GM19023 (cell line): ENCODE measurements around the gene LRRK1.

Experiments used
- ATAC-seq: cut with Tn5 transposase; IDR thresholded peaks from one replicate; pipeline ENCODE4 v1.9.1; 2021; ENCODE audit warnings: mild to moderate bottlenecking, moderate library complexity; ENCODE audit not compliant: unreplicated experiment

Gene LRRK1, protein sequence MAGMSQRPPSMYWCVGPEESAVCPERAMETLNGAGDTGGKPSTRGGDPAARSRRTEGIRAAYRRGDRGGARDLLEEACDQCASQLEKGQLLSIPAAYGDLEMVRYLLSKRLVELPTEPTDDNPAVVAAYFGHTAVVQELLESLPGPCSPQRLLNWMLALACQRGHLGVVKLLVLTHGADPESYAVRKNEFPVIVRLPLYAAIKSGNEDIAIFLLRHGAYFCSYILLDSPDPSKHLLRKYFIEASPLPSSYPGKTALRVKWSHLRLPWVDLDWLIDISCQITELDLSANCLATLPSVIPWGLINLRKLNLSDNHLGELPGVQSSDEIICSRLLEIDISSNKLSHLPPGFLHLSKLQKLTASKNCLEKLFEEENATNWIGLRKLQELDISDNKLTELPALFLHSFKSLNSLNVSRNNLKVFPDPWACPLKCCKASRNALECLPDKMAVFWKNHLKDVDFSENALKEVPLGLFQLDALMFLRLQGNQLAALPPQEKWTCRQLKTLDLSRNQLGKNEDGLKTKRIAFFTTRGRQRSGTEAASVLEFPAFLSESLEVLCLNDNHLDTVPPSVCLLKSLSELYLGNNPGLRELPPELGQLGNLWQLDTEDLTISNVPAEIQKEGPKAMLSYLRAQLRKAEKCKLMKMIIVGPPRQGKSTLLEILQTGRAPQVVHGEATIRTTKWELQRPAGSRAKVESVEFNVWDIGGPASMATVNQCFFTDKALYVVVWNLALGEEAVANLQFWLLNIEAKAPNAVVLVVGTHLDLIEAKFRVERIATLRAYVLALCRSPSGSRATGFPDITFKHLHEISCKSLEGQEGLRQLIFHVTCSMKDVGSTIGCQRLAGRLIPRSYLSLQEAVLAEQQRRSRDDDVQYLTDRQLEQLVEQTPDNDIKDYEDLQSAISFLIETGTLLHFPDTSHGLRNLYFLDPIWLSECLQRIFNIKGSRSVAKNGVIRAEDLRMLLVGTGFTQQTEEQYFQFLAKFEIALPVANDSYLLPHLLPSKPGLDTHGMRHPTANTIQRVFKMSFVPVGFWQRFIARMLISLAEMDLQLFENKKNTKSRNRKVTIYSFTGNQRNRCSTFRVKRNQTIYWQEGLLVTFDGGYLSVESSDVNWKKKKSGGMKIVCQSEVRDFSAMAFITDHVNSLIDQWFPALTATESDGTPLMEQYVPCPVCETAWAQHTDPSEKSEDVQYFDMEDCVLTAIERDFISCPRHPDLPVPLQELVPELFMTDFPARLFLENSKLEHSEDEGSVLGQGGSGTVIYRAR (N-terminal part only)

GRCh38 chr15:100918690-100919480 is at the start of gene LRRK1:
Gene LRRK1 (plus strand): TSS chr15:100919357. CDS start chr15:100924633, 5,276 bp downstream.
- peak; percentile 33 for ATAC-seq

DNA sequence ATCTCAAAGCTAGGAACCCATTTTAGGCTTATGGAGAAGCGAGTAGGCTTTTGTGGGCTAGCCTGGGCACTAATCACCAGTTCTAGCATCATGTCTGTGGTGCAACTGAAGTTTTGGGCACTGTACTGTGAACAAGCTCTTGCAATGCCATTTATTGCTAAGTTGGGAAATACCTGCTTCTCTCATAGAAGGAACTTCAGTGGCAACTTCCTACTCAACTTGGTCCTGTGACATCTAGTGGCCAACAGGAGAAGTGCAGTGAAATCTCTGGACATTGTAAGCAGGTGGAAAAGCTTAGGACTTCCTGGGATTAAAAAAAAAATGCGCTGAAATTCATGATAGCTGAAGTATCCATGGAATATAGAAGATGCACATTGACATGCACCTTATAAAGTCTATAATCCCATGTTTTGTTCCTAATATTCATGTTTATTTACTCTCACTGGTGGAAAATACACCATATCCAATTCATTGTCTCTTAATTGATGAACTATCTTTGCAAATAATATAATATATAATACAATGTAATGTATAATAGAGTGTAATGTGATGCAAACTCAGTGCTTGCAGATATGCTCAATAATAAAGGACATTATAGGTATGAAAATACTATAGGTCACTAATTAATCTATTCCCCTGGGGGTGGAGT is 46.0 kb upstream of the LRRK1 start:
- peak; percentile 60 for ATAC-seq

- no peak for ATAC-seq
These were observed 43.7 kb upstream of the LRRK1 start for GRCh38 chr15:100875495-100875894.

DNA sequence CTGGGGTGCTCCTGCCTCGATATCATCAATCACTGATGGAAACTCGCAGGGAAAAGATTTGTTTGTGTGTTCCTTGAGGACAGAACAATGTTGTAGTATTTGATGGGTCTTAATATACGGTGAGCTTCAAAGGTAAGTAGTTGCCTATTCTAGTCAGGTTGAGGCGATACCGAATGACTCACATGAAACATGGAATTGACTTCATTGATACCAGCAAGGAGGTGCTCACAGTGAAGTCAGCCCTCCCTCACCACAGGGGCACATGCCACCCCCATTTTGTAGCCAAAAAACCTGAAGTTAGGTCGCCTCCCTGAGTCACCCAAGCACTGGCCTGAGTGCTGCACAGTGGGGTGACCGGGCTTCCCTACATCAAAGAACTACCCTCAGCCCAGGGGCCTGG is 43.2 kb upstream of the LRRK1 start:
- ATAC-seq, result no peak

GRCh38 chr15:100877551-100877950 is 41.6 kb upstream of the LRRK1 start:
- ATAC-seq, result no peak

GRCh38 chr15:100878130-100878529 is 41.0 kb upstream of the LRRK1 start:
- ATAC-seq, result no peak

DNA sequence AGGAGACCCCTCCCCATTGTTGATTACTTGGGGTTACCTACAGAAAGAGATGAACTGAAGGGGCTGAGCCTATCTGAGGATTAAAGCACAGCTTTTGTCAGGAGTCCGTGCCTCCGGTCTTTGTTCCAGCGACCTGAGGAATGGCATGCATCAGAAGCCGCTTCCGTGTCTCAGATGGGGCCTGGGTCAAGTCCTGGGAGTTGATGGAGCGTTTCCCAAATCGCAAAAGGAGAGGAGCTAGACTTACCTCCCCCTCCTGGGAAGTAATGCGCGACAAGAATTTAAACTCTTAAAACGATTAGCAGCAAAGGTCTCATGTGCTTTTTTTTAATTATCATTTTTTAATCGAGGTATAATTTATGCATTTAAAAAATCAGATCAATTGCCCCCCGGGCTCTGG is 40.5 kb upstream of the LRRK1 start:
- ATAC-seq, result no peak

DNA sequence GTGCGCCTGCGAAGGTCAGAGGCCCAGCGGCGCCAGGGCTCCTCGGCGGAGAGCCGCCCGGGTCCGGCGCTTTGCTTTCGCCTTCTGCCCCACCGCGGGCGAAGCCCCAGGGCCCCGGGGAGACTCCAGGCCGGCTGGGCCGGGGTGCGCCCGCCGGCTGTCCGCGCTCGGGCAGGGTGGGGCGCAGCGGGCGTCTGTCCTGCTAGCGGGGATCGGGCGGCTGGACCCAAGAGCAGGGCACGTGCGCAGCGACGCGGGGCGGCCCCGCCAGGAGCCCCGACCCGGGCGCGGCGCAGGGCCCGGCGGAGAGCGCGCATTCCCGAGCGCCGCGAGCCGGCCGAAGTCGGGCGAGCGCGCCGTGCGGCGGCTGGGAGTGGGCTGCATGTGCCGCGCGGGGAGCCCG is 40.1 kb upstream of the LRRK1 start:
- ATAC-seq, result no peak

DNA sequence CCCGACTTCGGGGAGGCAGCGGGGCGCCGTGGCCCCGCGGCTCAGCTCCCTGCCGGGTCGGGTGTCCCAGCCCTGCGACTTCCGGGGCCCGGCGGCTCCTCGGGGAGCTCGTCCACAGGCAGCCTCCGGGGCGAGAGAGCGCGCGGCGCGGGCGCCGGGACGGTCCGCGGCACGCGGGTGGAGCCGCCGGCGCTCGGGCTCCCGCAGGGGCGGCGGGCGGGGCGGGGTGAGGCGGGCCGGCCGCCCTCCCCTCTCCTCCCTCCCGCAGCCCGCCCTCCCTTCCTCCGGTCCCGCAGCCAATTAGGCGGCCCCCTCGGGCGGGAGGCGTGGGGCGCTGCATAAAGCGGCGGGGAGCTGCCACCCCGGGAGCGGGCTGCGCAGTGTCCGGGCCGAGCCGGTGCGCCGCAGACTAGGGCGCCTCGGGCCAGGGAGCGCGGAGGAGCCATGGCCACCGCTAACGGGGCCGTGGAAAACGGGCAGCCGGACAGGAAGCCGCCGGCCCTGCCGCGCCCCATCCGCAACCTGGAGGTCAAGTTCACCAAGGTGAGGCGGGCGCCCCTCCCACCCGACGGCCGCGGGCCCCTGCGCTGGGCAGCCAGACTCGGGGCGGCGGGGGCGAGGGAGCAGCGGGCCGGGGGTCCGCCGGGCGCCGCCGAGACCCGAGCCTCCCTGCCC is 39.6 kb upstream of the LRRK1 start, which contains the start of gene ALDH1A3:
ALDH1A3 (plus strand) TSS at position 368 of the 675 bp plus-strand sequence; CDS start at position 445, 77 bp downstream.
- ATAC-seq, result no peak

GRCh38 chr15:100880139-100880896 is 38.8 kb upstream of the LRRK1 start:
- no peak for ATAC-seq

DNA sequence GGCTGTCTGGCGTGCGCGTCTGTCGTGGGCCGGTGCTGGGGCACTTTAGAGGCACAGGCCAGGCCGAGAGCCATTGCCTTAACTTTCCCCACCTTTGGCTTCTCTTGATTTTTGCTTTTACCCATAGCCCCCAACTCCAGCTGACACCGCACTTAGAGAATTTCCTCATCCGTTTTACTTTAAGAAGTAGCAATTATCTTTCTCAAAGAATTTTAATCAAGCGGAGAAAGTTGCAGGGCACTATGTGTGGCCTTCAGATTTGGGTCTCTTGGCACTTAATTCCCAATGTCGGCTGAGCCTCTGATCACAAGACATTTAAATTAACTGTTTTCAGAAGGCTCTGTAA is 38.3 kb upstream of the LRRK1 start:
- no peak for ATAC-seq

DNA sequence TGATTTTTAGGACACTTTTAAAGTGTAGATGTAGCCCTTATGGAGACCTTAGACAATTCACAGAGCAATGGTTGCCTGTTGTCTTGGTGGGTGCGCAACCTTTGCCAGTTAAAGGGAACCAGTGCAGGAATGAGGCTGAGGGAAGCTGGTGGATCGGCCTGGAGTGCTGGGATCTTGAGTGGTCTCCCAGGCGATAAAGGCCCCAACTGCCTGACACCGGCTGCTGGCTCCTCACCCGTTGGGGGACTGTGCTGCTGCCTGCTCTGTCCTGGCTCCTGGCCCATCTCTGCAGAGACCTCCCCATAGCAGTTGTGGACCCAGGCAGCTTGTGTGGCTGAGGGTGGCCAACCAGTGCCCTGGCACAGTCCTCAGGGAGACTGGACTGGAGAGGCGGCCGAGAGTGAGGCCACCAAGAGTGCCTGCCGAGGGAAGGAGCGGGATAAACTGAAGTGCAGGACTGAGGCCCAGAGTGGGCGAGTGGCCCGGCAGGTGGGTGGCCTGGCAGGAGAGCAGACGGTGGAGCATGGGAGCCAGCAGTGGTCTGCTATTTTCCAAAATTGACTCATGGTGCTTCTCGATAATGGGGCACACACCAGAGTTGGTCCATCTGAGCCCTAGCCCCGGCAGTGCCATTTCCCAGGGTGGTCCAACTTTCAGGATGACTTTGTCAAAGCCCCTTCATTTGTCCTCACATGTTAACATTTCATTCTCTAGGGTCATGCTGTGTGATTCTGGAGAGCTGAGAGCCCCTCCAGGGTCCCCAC is 37.4 kb upstream of the LRRK1 start:
- ATAC-seq, result no peak

DNA sequence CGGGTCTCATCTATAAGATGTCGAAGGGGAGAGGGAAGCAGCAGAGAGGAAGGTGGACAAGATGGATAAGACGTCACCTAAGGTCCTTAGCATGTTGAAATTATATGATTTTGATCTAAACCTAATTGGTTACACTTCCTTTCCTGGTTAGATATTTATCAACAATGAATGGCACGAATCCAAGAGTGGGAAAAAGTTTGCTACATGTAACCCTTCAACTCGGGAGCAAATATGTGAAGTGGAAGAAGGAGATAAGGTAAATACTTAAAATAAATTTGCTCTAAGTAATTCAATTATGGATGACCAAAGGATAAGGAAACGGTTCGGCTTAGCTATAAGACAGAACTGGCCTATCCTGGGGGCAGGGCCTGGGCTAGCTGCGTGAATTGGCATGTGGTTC is 34.0 kb upstream of the LRRK1 start:
- no peak for ATAC-seq

DNA sequence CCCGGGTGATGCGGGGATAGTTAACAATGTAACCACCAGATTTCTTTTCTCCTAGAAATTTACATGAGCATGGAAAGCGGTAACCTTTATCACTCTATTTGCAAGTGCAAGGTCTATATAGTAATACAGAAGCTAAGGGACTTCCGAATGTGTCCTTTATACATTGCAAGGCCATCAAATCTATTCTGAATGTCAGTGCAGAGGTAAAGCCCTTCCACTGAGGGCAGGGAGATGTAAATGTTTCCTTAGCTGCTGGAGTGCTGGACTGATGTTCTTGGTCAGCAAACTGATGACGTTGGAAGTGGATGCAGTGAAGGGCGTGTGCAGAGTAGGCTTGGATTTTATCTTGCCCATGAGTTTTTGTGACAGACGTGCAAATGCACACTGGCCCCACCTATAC is 33.3 kb upstream of the LRRK1 start:
- no peak for ATAC-seq

- ATAC-seq, result no peak
These were observed 31.8 kb upstream of the LRRK1 start for GRCh38 chr15:100887211-100887913.

DNA sequence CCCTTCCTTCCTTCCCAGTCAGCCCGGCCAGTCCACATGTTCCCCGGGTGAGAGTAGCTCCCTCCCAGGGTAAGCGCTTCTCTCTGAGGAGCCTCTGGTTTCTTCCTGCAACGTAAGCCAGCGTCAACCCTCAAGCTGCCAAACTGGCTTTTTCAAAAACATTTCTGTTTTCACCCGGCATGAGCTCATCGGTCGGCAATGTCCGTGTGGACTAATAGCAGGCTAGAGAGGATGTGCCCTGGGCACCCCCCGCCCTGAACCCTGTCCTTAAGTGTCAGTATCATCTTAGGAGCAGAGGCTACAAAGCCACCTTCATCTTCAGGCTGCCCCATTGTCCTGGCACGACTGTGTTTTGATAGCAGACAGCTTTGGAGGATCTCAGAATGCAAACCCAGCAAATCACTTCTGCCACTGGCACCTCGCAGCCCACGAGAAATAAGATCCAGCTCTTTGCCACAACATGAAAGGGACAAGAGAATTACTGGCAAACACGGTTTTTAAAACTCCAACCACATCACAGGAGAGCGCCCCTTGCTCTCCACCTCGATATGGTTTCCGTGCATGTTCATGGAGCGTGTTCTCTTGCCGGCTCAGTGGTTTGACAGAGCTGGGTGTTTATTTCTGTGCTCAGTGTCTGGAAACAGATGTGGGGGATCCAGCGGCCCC is 29.6 kb upstream of the LRRK1 start:
- ATAC-seq, result no peak
